Endothelial cell of umbilical vein (primary cell): ENCODE measurements around the gene TTC33. TPM values are rescaled to one million over a fixed set of nuclear protein-coding genes. Genes with fewer than 3 reads are reported as not detected.

Experiments used
- BruUV-seq: library from RNA; stranded (reverse); fragments of 400-500 nt; replicated peaks from 2 replicates; lab custom pipeline; 2021; lab: Mats Ljungman, UMichigan
- CTCF ChIA-PET: fragments of 300-600, 350-600 bp; sonication (Branson Sonifier 250); formaldehyde crosslinking; loops from one replicate; lab custom pipeline; 2021; ENCODE audit warnings: antibody characterized with exemption, inconsistent platforms; lab: Charles Lee
- POLR2A ChIA-PET: fragments of 300-600, 350-600 bp; sonication (Branson Sonifier 250); formaldehyde crosslinking; loops from one replicate; lab custom pipeline; 2021; ENCODE audit warnings: antibody characterized with exemption, inconsistent platforms; lab: Charles Lee
- DNase-seq: peaks from one replicate; pipeline ENCODE4 v3.0.0-alpha.2; 2011; ENCODE audit warnings: low read depth, low spot score
- FAIRE-seq: peaks from 2 replicates; lab custom pipeline; 2011; peaks lifted over from hg19 to GRCh38; lab: Jason Lieb, UNC
- H2AFZ ChIP-seq: 2 replicates; pipeline ENCODE4 v1.6.0; 2012; ENCODE audit warnings: low read depth, low read length, control low read depth, inconsistent platforms
- H3K27ac ChIP-seq: 2 replicates; pipeline ENCODE4 v1.5.1; 2011; ENCODE audit warnings: low read depth, mild to moderate bottlenecking, control low read depth, low read length, moderate library complexity; ENCODE audit not compliant: insufficient read depth
- H3K27me3 ChIP-seq, 2 experiments: 2 replicates each; pipeline versions ENCODE4 v1.6.0 to v1.6.1; 2011; ENCODE audit warnings: low read length in 2 of 2, mixed read lengths in 1 of 2; ENCODE audit not compliant: control insufficient read depth in 2 of 2, insufficient read depth in 2 of 2
- H3K36me3 ChIP-seq, 2 experiments: 2 replicates in 1 of 2; 3 replicates in 1 of 2; pipeline ENCODE4 v1.5.1; 2011; ENCODE audit warnings: low read length in 2 of 2, mild to moderate bottlenecking in 1 of 2, moderate library complexity in 1 of 2; ENCODE audit not compliant: control insufficient read depth in 2 of 2, insufficient read depth in 2 of 2; ENCODE audit errors: extremely low read depth in 1 of 2
- H3K4me1 ChIP-seq: 3 replicates; pipeline ENCODE4 v1.5.1; 2011; ENCODE audit warnings: mild to moderate bottlenecking, low read length; ENCODE audit not compliant: control insufficient read depth, insufficient read depth; ENCODE audit errors: extremely low read depth
- H3K4me2 ChIP-seq: 2 replicates; pipeline ENCODE4 v1.6.1; 2011; ENCODE audit warnings: low read length, control low read depth, mixed read lengths; ENCODE audit not compliant: insufficient read depth
- H3K4me3 ChIP-seq, 3 experiments: fragments of 200-600 bp in 1 of 3; sonication (generic), shearing (Covaris generic) in 1 of 3; replicated peaks in 1 of 3; 2 replicates each; pipeline ENCODE4 v1.5.1; 2011 to 2016; ENCODE audit warnings: control low read depth in 3 of 3, low read length in 3 of 3, mild to moderate bottlenecking in 2 of 3, inconsistent platforms in 1 of 3, low read depth in 1 of 3, moderate library complexity in 1 of 3; ENCODE audit not compliant: insufficient read depth in 1 of 3
- H3K79me2 ChIP-seq: 2 replicates; pipeline ENCODE4 v1.6.0; 2012; ENCODE audit warnings: low read length, inconsistent platforms; ENCODE audit not compliant: control insufficient read depth, insufficient read depth
- H3K9ac ChIP-seq: replicated peaks from 2 replicates; pipeline ENCODE3; 2011; ENCODE audit warnings: low read length, control low read depth; ENCODE audit not compliant: insufficient read depth; ENCODE audit errors: extremely low read depth
- H3K9me1 ChIP-seq: replicated peaks from 3 replicates; pipeline ENCODE4 v1.6.0; 2011; ENCODE audit warnings: mild to moderate bottlenecking, low read length; ENCODE audit not compliant: control insufficient read depth, insufficient read depth; ENCODE audit errors: extremely low read depth
- H3K9me3 ChIP-seq: replicated peaks from 2 replicates; pipeline ENCODE4 v1.5.1; 2012; ENCODE audit warnings: low read length, inconsistent platforms; ENCODE audit not compliant: control insufficient read depth, insufficient read depth
- H4K20me1 ChIP-seq: replicated peaks from 2 replicates; pipeline ENCODE3; 2011; ENCODE audit warnings: mild to moderate bottlenecking, low read length; ENCODE audit not compliant: control insufficient read depth, insufficient read depth; ENCODE audit errors: extremely low read depth
- CTCF ChIP-seq, 2 donors: IDR thresholded peaks; 1 replicate in 1 of 2; 2 replicates in 1 of 2; pipeline ENCODE4 v1.5.1; 2011; ENCODE audit warnings: low read length in 2 of 2, mild to moderate bottlenecking in 2 of 2, moderate library complexity in 2 of 2, control low read depth in 1 of 2, inconsistent platforms in 1 of 2, low read depth in 1 of 2; ENCODE audit not compliant: insufficient read depth in 1 of 2; ENCODE audit errors: extremely low read depth in 1 of 2
- EZH2 ChIP-seq: IDR thresholded peaks from 2 replicates; pipeline ENCODE4 v1.6.1; 2012; ENCODE audit warnings: borderline replicate concordance, low read depth, mild to moderate bottlenecking, moderate library complexity, low read length, inconsistent platforms; ENCODE audit not compliant: severe bottlenecking
- FOS ChIP-seq: IDR thresholded peaks from 2 replicates; pipeline ENCODE4 v1.6.1; 2011; ENCODE audit warnings: mild to moderate bottlenecking, low read length, moderate library complexity, borderline replicate concordance; ENCODE audit not compliant: insufficient read depth
- GATA2 ChIP-seq: IDR thresholded peaks from 2 replicates; pipeline ENCODE4 v1.7.0; 2011; ENCODE audit warnings: low read depth, mild to moderate bottlenecking, moderate library complexity, mixed read lengths, low read length; ENCODE audit not compliant: insufficient read length, insufficient read depth
- JUN ChIP-seq: IDR thresholded peaks from 2 replicates; pipeline ENCODE4 v1.6.1; 2011; ENCODE audit warnings: borderline replicate concordance, low read depth; ENCODE audit not compliant: insufficient read length, insufficient read depth
- MAX ChIP-seq: IDR thresholded peaks from 2 replicates; pipeline ENCODE4 v1.6.1; 2011; ENCODE audit not compliant: insufficient read depth, insufficient read length
- MYC ChIP-seq: IDR thresholded peaks from one replicate; pipeline ENCODE4 v1.6.1; 2011; ENCODE audit warnings: mild to moderate bottlenecking, low read depth, low read length
- POLR2A ChIP-seq: IDR thresholded peaks from 2 replicates; pipeline ENCODE4 v1.6.1; 2012; ENCODE audit warnings: low read depth, mild to moderate bottlenecking, control low read depth, low read length
- POLR2AphosphoS5 ChIP-seq: IDR thresholded peaks from 2 replicates; pipeline ENCODE4 v1.6.1; 2012; ENCODE audit warnings: low read depth, mild to moderate bottlenecking, control low read depth, low read length, moderate library complexity; ENCODE audit not compliant: insufficient read depth
- dilution Hi-C: fragments of 300-500 bp; cut with MboI; formaldehyde crosslinking; loops from one replicate; pipeline ENCODE4 v1.15.0; 2019; ENCODE audit warnings: low sequenced_read_pairs; ENCODE audit not compliant: extremely low pct_ligation_motif_present
- intact Hi-C: fragments of 100-400 bp; cut with micrococcal nuclease; formaldehyde crosslinking; loops from one replicate; pipeline ENCODE4 v1.10.0; 2022
- polyA plus RNA-seq, 4 experiments: library from polyadenylated mRNA; depleted of rRNA in 3 of 4; stranded (reverse) in 3 of 4; unstranded in 1 of 4; fragments of >200 nt; gene quantifications; 2 replicates each; pipeline versions ENCODE4 v1.2.1 to v1.2.3, GENCODE V29; 2011 to 2012; ENCODE audit warnings: missing spikeins in 1 of 4
- total RNA-seq: library from RNA; stranded (reverse); gene quantifications from 2 replicates; pipeline ENCODE4 v1.2.3, GENCODE V29; 2021

Gene TTC33
- total and polyA plus RNA-seq, 2 donors (not counting 3 experiments of a cell fraction or from before 2014, with no cell fraction given) = 2.2 to 11.7 TPM

GRCh38 chr5:40652441-40653220 lies 103.1 kb downstream of the TTC33 start:
- FAIRE-seq (no peak), DNase-seq (no peak)
- H3K9me3 ChIP-seq = no peaks in the 10 kb centered on the region
- no peak overlapping the region for H3K4me2 ChIP-seq
- H4K20me1 ChIP-seq = no peaks in the 10 kb centered on the region
- no peak overlapping the region for H3K9ac ChIP-seq
- POLR2A ChIA-PET = interaction anchor here (0.7 kb wide), 1 partner anchor 9 kb away, joined by 3 read pairs; no protein-coding TSS in a partner anchor
- no peaks in the 10 kb centered on the region for H3K79me2 ChIP-seq
- no peaks in the 10 kb centered on the region for H3K4me1 ChIP-seq
- intact Hi-C loops = no loop called here
- no peak overlapping the region for H3K4me3 ChIP-seq
- H2AFZ ChIP-seq = no peak overlapping the region
- H3K36me3 ChIP-seq = no peaks in the 10 kb centered on the region
- dilution Hi-C loops = no loop called here
- BruUV-seq = no TSS peak
- TF ChIP-seq GATA2 = no peak
- no peak for TF ChIP-seq POLR2AphosphoS5
- TF ChIP-seq JUN = no peak
- no peak for TF ChIP-seq EZH2
- no peak for TF ChIP-seq MYC
- no peak for TF ChIP-seq MAX
- CTCF ChIA-PET = interaction anchor here (1.1 kb wide), 1 partner anchor 8 kb away, joined by 3 read pairs; no protein-coding TSS in a partner anchor
- no peak overlapping the region for H3K27ac ChIP-seq
- H3K27me3 ChIP-seq = no peaks in the 10 kb centered on the region
- no peaks in the 10 kb centered on the region for H3K9me1 ChIP-seq

- dilution Hi-C loops = no loop called here
- no peak for FAIRE-seq
- TF ChIP-seq FOS (no peak), MAX (no peak), POLR2A (no peak), MYC (no peak), GATA2 (no peak), JUN (no peak), EZH2 (no peak), POLR2AphosphoS5 (no peak), CTCF (IDR thresholded peaks at IDR 0.05; ENCODE audit: extremely low read depth in 1 of 2, insufficient read depth in 1 of 2, low read depth in 1 of 2, low read length in 2 of 2) (no peak)
- ChIA-PET POLR2A (no interaction called here), CTCF (no interaction called here)
- H3K27ac ChIP-seq = no peak overlapping the region
- H3K9ac ChIP-seq = no peak overlapping the region
- H3K36me3 ChIP-seq = no peaks in the 10 kb centered on the region
- no peak overlapping the region for H2AFZ ChIP-seq
- intact Hi-C loops = no loop called here
- no peak for DNase-seq
- no peaks in the 10 kb centered on the region for H3K27me3 ChIP-seq
- no peaks in the 10 kb centered on the region for H3K79me2 ChIP-seq
- no TSS peak for BruUV-seq
- H3K9me3 ChIP-seq = no peaks in the 10 kb centered on the region
- H3K9me1 ChIP-seq = no peaks in the 10 kb centered on the region
- peaks cover 3% of the 10 kb centered on the region for H3K4me1 ChIP-seq
- H3K4me3 ChIP-seq = no peak overlapping the region
- no peak overlapping the region for H3K4me2 ChIP-seq
- H4K20me1 ChIP-seq = no peaks in the 10 kb centered on the region
These were observed 104.6 kb downstream of the TTC33 start for GRCh38 chr5:40651201-40651600.
